HEK293 (cell line): ENCODE results near the gene ERAL1.
A peak's percentile ranks its signal among the peaks of the same experiment; 100 is the strongest.

Experiments used
- AEBP2 ChIP-seq: fragments of 450-650 bp; formaldehyde crosslinking; IDR thresholded peaks from 2 replicates; pipeline ENCODE4 v1.5.1; 2016; ENCODE audit warnings: missing biosample characterization, missing genetic modification characterization, borderline replicate concordance
- ELK4 ChIP-seq: IDR thresholded peaks from 2 replicates; pipeline ENCODE4 v1.6.1; 2011; ENCODE audit warnings: mild to moderate bottlenecking, low read depth, low read length, borderline replicate concordance
- FEZF1 ChIP-seq: fragments of 450-650 bp; formaldehyde crosslinking; IDR thresholded peaks from 2 replicates; pipeline ENCODE4 v1.5.1; 2016; ENCODE audit warnings: missing biosample characterization, missing genetic modification characterization
- GLI2 ChIP-seq: fragments of 450-650 bp; formaldehyde crosslinking; IDR thresholded peaks from 2 replicates; pipeline ENCODE4; 2017; ENCODE audit warnings: missing biosample characterization, missing genetic modification characterization, low read depth, borderline replicate concordance
- REST ChIP-seq: fragments of 450-650 bp; formaldehyde crosslinking; IDR thresholded peaks from 2 replicates; pipeline ENCODE4 v1.5.1; 2016; ENCODE audit warnings: missing biosample characterization, missing genetic modification characterization
- WT1 ChIP-seq: fragments of 450-650 bp; formaldehyde crosslinking; IDR thresholded peaks from 2 replicates; pipeline ENCODE4 v1.5.1; 2016; ENCODE audit warnings: missing biosample characterization, missing genetic modification characterization
- ZBTB20 ChIP-seq: fragments of 450-650 bp; formaldehyde crosslinking; IDR thresholded peaks from 2 replicates; pipeline ENCODE4 v1.5.1; 2016; ENCODE audit warnings: missing biosample characterization, missing genetic modification characterization
- ZBTB8A ChIP-seq: fragments of 450-650 bp; formaldehyde crosslinking; IDR thresholded peaks from 2 replicates; pipeline ENCODE4 v1.5.1; 2016; ENCODE audit warnings: missing biosample characterization, missing genetic modification characterization
- ZNF148 ChIP-seq: fragments of 450-650 bp; formaldehyde crosslinking; IDR thresholded peaks from 2 replicates; pipeline ENCODE4 v1.5.0; 2017; ENCODE audit warnings: missing biosample characterization, missing genetic modification characterization, borderline replicate concordance
- ZNF174 ChIP-seq: fragments of 450-650 bp; formaldehyde crosslinking; IDR thresholded peaks from 2 replicates; pipeline ENCODE4 v1.5.0; 2017; ENCODE audit warnings: missing biosample characterization, mild to moderate bottlenecking, missing genetic modification characterization
- ZNF175 ChIP-seq: fragments of 450-650 bp; formaldehyde crosslinking; IDR thresholded peaks from 2 replicates; pipeline ENCODE4 v1.5.1; 2016; ENCODE audit warnings: missing biosample characterization, missing genetic modification characterization
- ZNF184 ChIP-seq: fragments of 450-650 bp; IDR thresholded peaks from 2 replicates; pipeline ENCODE4 v1.5.1; 2018; ENCODE audit warnings: missing biosample characterization, mild to moderate bottlenecking, missing genetic modification characterization
- ZNF239 ChIP-seq: fragments of 450-650 bp; formaldehyde crosslinking; IDR thresholded peaks from 2 replicates; pipeline ENCODE4 v1.5.1; 2016; ENCODE audit warnings: missing biosample characterization, missing genetic modification characterization
- ZNF292 ChIP-seq: fragments of 450-650 bp; formaldehyde crosslinking; IDR thresholded peaks from 2 replicates; pipeline ENCODE4 v1.5.1; 2016; ENCODE audit warnings: low read depth, missing biosample characterization, missing genetic modification characterization, borderline replicate concordance
- ZNF324 ChIP-seq: fragments of 450-650 bp; formaldehyde crosslinking; IDR thresholded peaks from 2 replicates; pipeline ENCODE4 v1.5.1; 2016; ENCODE audit warnings: missing biosample characterization, missing genetic modification characterization
- ZNF449 ChIP-seq: fragments of 450-650 bp; formaldehyde crosslinking; IDR thresholded peaks from 2 replicates; pipeline ENCODE4 v1.5.1; 2017; ENCODE audit warnings: missing biosample characterization, mild to moderate bottlenecking, missing genetic modification characterization, moderate library complexity
- ZNF544 ChIP-seq: fragments of 450-650 bp; formaldehyde crosslinking; IDR thresholded peaks from 2 replicates; pipeline ENCODE4 v1.5.0; 2017; ENCODE audit warnings: missing biosample characterization, missing genetic modification characterization
- ZNF548 ChIP-seq: fragments of 450-650 bp; formaldehyde crosslinking; IDR thresholded peaks from 2 replicates; pipeline ENCODE4 v1.5.1; 2016; ENCODE audit warnings: missing biosample characterization, missing genetic modification characterization
- ZNF549 ChIP-seq: fragments of 450-650 bp; IDR thresholded peaks from 2 replicates; pipeline ENCODE4 v1.5.1; 2018; ENCODE audit warnings: missing biosample characterization, missing genetic modification characterization, mild to moderate bottlenecking, inconsistent platforms, moderate library complexity
- ZNF560 ChIP-seq: fragments of 450-650 bp; formaldehyde crosslinking; IDR thresholded peaks from 2 replicates; pipeline ENCODE4 v1.5.1; 2017; ENCODE audit warnings: missing biosample characterization, missing genetic modification characterization, borderline replicate concordance
- ZNF664 ChIP-seq: fragments of 450-650 bp; formaldehyde crosslinking; IDR thresholded peaks from 2 replicates; pipeline ENCODE4 v1.5.1; 2016; ENCODE audit warnings: missing biosample characterization, missing genetic modification characterization
- ZNF776 ChIP-seq: fragments of 450-650 bp; formaldehyde crosslinking; IDR thresholded peaks from 2 replicates; pipeline ENCODE4 v1.5.0; 2017; ENCODE audit warnings: missing biosample characterization, missing genetic modification characterization, borderline replicate concordance
- ZSCAN4 ChIP-seq: fragments of 450-650 bp; formaldehyde crosslinking; IDR thresholded peaks from 2 replicates; pipeline ENCODE4 v1.5.1; 2017; ENCODE audit warnings: missing biosample characterization, missing genetic modification characterization
- TF ChIP-seq, protein P1 (sequence below): fragments of 450-650 bp; formaldehyde crosslinking; IDR thresholded peaks from 2 replicates; pipeline ENCODE4 v1.5.1; 2016; ENCODE audit warnings: missing biosample characterization, missing genetic modification characterization, low read depth

The ERAL1 gene

GRCh38 chr17:28842282-28843012 is 12.4 kb upstream of the ERAL1 start, which contains the start of gene FAM222B (continued):
- TF ChIP-seq AEBP2 (tag by site-specific recombination) (no peak), ZBTB20 (tag by site-specific recombination) (peak; percentile 83; the same call in 1 of the 2 replicates), ZNF292 (tag by site-specific recombination) (no peak), ZNF148 (tag by site-specific recombination) (no peak), ZNF184 (tag by site-specific recombination) (no peak), REST (tag by site-specific recombination) (peak; percentile 83), ZNF776 (tag by site-specific recombination) (no peak), WT1 (peak; percentile 51; the same call in 1 of the 2 replicates), ZSCAN4 (tag by site-specific recombination) (peak; percentile 44; the same call in 1 of the 2 replicates), ZBTB8A (tag by site-specific recombination) (peak; percentile 94), ZNF324 (tag by site-specific recombination) (peak; percentile 79; the same call in 1 of the 2 replicates), ZNF174 (tag by site-specific recombination) (no peak), ZNF449 (tag by site-specific recombination) (no peak), ZNF560 (tag by site-specific recombination) (no peak), ZNF175 (tag by site-specific recombination) (no peak), ZNF548 (tag by site-specific recombination) (0 out of 2 replicates have a peak, but pooled peaks have one; percentile 12), ELK4 (no peak), ZNF549 (tag by site-specific recombination) (no peak), ZNF544 (tag by site-specific recombination) (no peak), FEZF1 (tag by site-specific recombination) (peak; percentile 87), ZNF664 (tag by site-specific recombination) (no peak), ZNF239 (tag by site-specific recombination) (peak; percentile 76; the same call in 1 of the 2 replicates), GLI2 (tag by site-specific recombination) (no peak)
- TF ChIP-seq, protein P1, sequence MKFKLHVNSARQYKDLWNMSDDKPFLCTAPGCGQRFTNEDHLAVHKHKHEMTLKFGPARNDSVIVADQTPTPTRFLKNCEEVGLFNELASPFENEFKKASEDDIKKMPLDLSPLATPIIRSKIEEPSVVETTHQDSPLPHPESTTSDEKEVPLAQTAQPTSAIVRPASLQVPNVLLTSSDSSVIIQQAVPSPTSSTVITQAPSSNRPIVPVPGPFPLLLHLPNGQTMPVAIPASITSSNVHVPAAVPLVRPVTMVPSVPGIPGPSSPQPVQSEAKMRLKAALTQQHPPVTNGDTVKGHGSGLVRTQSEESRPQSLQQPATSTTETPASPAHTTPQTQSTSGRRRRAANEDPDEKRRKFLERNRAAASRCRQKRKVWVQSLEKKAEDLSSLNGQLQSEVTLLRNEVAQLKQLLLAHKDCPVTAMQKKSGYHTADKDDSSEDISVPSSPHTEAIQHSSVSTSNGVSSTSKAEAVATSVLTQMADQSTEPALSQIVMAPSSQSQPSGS (tag by site-specific recombination), result no peak
